Left cardiac atrium (tissue), 4 donors: ENCODE results near the gene PDCD5. TPM values are rescaled to one million over a fixed set of nuclear protein-coding genes. Genes with fewer than 3 reads are reported as not detected.
"Not testable (repeated sequence)": the region's sequence is repeated elsewhere in the genome, so short reads cannot be mapped to it uniquely, and the experiment has no call there.

ENCODE experiments used
- ATAC-seq, 2 donors: fragments of 200-7000 bp; cut with Tn5 transposase; one replicate each; pipeline ENCODE4 v1.9.1; 2020; ENCODE audit warnings: mild to moderate bottlenecking in 2 of 2, moderate library complexity in 2 of 2
- DNase-seq: peaks from one replicate; pipeline ENCODE4 v3.0.0-alpha.2; 2020
- intact Hi-C, 2 donors: fragments of 100-400 bp; cut with DNase I; formaldehyde crosslinking; loops; one replicate each; pipeline versions ENCODE4 v1.14.1 to v1.15.1; 2022 to 2023
- total RNA-seq, 2 donors: library from RNA; stranded (reverse); fragmentation: NEBNext Ultra II Directional; extraction: Animal tissue kit (Norgen Biotek cat#: 25700); gene quantifications; one replicate each; pipeline ENCODE4 v1.2.1, GENCODE V29; 2021
- donor health status: DM: no; HTN: yes; CAD: no.
- donor health status: DM: no; HTN: yes; CAD: no; lungs with severe emphysema.
- donor health status: DM: yes; HTN: yes; CAD: no.
- donor health status: Dilated cardiomyopathy.

Gene PDCD5
- total RNA-seq, 2 donors from 2014 or later = 108 to 135 TPM

- ATAC-seq, intact Hi-C loops, DNase-seq: not testable (repeated sequence)
Measured at GRCh38 chr19:32572700-32573491, 8.1 kb upstream of the PDCD5 start.

GRCh38 chr19:32573492-32573794 lies 7.5 kb upstream of the PDCD5 start:
- DNase-seq (no peak), ATAC-seq (no peak)
- intact Hi-C loops = no loop called here

- no peak for ATAC-seq
- intact Hi-C loops = loop anchor here in 1 of 2 donors (5.0 kb wide), 1 partner anchor 234 kb away; no protein-coding TSS in a partner anchor
- DNase-seq = no peak
Measured at GRCh38 chr19:32576790-32577189, 4.2 kb upstream of the PDCD5 start.

- intact Hi-C loops = no loop called here
- ATAC-seq = peak; percentile 16 to 27
- DNase-seq = no peak
Measured at GRCh38 chr19:32580353-32580900, 563 bp upstream of the PDCD5 start.

GRCh38 chr19:32581705-32582179 lies 752 bp downstream of the PDCD5 start:
- intact Hi-C loops = no loop called here
- DNase-seq = peak; percentile 46
- ATAC-seq = peak; percentile 16 to 37

GRCh38 chr19:32587747-32588504 lies 6.9 kb downstream of the PDCD5 start:
- ATAC-seq, intact Hi-C loops: not testable (repeated sequence)

GRCh38 chr19:32594021-32594420 lies 13.0 kb downstream of the PDCD5 start:
- DNase-seq (no peak), ATAC-seq (no peak)
- intact Hi-C loops = no loop called here

More at GRCh38 chr19:32587747-32588504, 6.9 kb downstream of the PDCD5 start:
- DNase-seq = not testable (repeated sequence)

- no peak for DNase-seq
- intact Hi-C loops = no loop called here
- ATAC-seq = no peak
Measured at GRCh38 chr19:32595491-32595890, 14.5 kb downstream of the PDCD5 start.

- DNase-seq = no peak
- intact Hi-C loops = no loop called here
- no peak for ATAC-seq
Measured at GRCh38 chr19:32598022-32598421, 17.0 kb downstream of the PDCD5 start.

- no peak for DNase-seq
- no peak for ATAC-seq
- intact Hi-C loops = no loop called here
Measured at GRCh38 chr19:32599258-32599657, 18.3 kb downstream of the PDCD5 start.

- ATAC-seq (peak in 1 of 2 donors; percentile 49), DNase-seq (no peak)
- intact Hi-C loops = loop anchor here in 1 of 2 donors (10.0 kb wide), 1 partner anchor 85 kb away; no protein-coding TSS in a partner anchor
Measured at GRCh38 chr19:32599736-32600157, 18.8 kb downstream of the PDCD5 start.

- intact Hi-C loops = loop anchor here in 1 of 2 donors (10.0 kb wide), 1 partner anchor 81 kb away; no protein-coding TSS in a partner anchor
- ATAC-seq = no peak
- DNase-seq = no peak
Measured at GRCh38 chr19:32603961-32604360, 23.0 kb downstream of the PDCD5 start.

- intact Hi-C loops = loop anchor here in 1 of 2 donors (10.0 kb wide), 1 partner anchor 79 kb away; no protein-coding TSS in a partner anchor
- DNase-seq = no peak
Measured at GRCh38 chr19:32605544-32605943, 24.6 kb downstream of the PDCD5 start.

GRCh38 chr19:32606289-32606688 lies 25.3 kb downstream of the PDCD5 start:
- ATAC-seq = no peak
- intact Hi-C loops = loop anchor here in 1 of 2 donors (10.0 kb wide), 1 partner anchor 79 kb away; no protein-coding TSS in a partner anchor
- no peak for DNase-seq

More at GRCh38 chr19:32605544-32605943, 24.6 kb downstream of the PDCD5 start:
- no peak for ATAC-seq

GRCh38 chr19:32607479-32607878 lies 26.5 kb downstream of the PDCD5 start:
- DNase-seq = no peak
- ATAC-seq = no peak

GRCh38 chr19:32611161-32611560 lies 30.2 kb downstream of the PDCD5 start:
- ATAC-seq = no peak
- intact Hi-C loops = no loop called here

More at GRCh38 chr19:32607479-32607878, 26.5 kb downstream of the PDCD5 start:
- intact Hi-C loops = loop anchor here in 1 of 2 donors (10.0 kb wide), 1 partner anchor 77 kb away; no protein-coding TSS in a partner anchor

GRCh38 chr19:32613008-32613407 lies 32.0 kb downstream of the PDCD5 start:
- no peak for ATAC-seq
- DNase-seq = no peak
- intact Hi-C loops = no loop called here

More at GRCh38 chr19:32611161-32611560, 30.2 kb downstream of the PDCD5 start:
- no peak for DNase-seq

- intact Hi-C loops = no loop called here
- DNase-seq (no peak), ATAC-seq (no peak)
Measured at GRCh38 chr19:32614916-32615315, 33.9 kb downstream of the PDCD5 start.

- DNase-seq = no peak
- no peak for ATAC-seq
- intact Hi-C loops = no loop called here
Measured at GRCh38 chr19:32615569-32615968, 34.6 kb downstream of the PDCD5 start.
